Measurements from ENCODE around the gene CDIP1.

The CDIP1 gene

DNA sequence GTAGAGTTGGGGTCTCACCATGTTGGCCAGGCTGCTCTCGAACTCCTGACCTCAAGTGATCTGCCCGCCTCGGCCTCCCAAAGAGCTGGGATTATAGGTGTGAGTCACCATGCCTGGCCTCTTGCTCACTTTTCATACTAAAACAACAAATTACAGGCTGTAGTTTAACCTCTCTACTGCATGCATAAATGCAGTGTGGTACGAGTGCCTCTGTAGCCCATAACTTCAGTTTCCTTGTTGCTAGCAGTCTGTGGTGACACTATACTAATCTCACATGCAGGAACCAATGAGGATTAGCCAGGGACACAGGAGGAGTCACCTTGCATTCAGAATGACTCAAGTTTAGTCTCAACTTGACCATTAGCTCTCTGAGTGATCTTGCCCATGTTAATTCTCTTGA lies 42.3 kb downstream of the CDIP1 start:
- H3K9me3 ChIP-seq (ENCODE audit: control insufficient read depth in 5 of 5, low read length in 5 of 5), result no peaks in the 10 kb centered on the region
- no peak overlapping the region for H3K9ac ChIP-seq (ENCODE audit: low read length in 5 of 5)
- peaks cover 0 to 21% (median 19%) of the 10 kb centered on the region in 5 donors for H3K4me1 ChIP-seq (ENCODE audit: control insufficient read depth in 5 of 5, insufficient read depth in 5 of 5, low read length in 5 of 5)
- no peaks in the 10 kb centered on the region for H3K27me3 ChIP-seq (ENCODE audit: control insufficient read depth in 5 of 5, insufficient read depth in 4 of 5, low read length in 5 of 5)
- peaks cover 3 to 17% (median 7%) of the 10 kb centered on the region in 5 donors for H3K36me3 ChIP-seq (ENCODE audit: control insufficient read depth in 5 of 5, insufficient read depth in 5 of 5, low read length in 5 of 5)
- no peak overlapping the region for H3K27ac ChIP-seq (ENCODE audit: low read depth, low read length)
- no peak overlapping the region for H3K4me3 ChIP-seq (ENCODE audit: low read depth in 1 of 5, low read length in 5 of 5)

DNA sequence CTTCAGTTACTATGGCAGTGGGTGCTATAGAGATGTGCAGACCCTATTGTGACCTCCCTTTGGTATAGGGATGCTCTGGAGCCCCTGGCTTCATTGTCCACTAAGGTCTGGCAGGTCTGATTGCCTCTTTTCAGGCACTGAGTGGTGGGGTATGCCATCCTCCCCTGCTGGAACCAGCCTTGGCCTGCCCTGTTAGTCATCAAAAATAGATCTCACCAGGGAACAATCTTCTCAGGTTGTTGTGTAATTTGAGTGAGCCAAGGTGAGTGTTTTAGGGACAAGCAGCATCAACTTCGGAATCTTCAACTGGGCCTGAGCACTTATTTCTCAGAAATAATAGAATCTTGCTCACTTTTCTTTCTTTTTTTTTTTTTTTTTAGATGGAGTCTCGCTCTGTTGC lies 42.8 kb downstream of the CDIP1 start:
- no peak overlapping the region for H3K4me3 ChIP-seq (ENCODE audit: low read depth in 1 of 5, low read length in 5 of 5)
- H3K27me3 ChIP-seq (ENCODE audit: control insufficient read depth in 5 of 5, insufficient read depth in 4 of 5, low read length in 5 of 5), result no peaks in the 10 kb centered on the region
- H3K27ac ChIP-seq (ENCODE audit: low read depth, low read length), result no peak overlapping the region
- H3K9ac ChIP-seq (ENCODE audit: low read length in 5 of 5), result no peak overlapping the region
- no peaks in the 10 kb centered on the region for H3K9me3 ChIP-seq (ENCODE audit: control insufficient read depth in 5 of 5, low read length in 5 of 5)
- peaks cover 0 to 16% (median 14%) of the 10 kb centered on the region in 5 donors for H3K4me1 ChIP-seq (ENCODE audit: control insufficient read depth in 5 of 5, insufficient read depth in 5 of 5, low read length in 5 of 5)
- peaks cover 3 to 17% (median 7%) of the 10 kb centered on the region in 5 donors for H3K36me3 ChIP-seq (ENCODE audit: control insufficient read depth in 5 of 5, insufficient read depth in 5 of 5, low read length in 5 of 5)

DNA sequence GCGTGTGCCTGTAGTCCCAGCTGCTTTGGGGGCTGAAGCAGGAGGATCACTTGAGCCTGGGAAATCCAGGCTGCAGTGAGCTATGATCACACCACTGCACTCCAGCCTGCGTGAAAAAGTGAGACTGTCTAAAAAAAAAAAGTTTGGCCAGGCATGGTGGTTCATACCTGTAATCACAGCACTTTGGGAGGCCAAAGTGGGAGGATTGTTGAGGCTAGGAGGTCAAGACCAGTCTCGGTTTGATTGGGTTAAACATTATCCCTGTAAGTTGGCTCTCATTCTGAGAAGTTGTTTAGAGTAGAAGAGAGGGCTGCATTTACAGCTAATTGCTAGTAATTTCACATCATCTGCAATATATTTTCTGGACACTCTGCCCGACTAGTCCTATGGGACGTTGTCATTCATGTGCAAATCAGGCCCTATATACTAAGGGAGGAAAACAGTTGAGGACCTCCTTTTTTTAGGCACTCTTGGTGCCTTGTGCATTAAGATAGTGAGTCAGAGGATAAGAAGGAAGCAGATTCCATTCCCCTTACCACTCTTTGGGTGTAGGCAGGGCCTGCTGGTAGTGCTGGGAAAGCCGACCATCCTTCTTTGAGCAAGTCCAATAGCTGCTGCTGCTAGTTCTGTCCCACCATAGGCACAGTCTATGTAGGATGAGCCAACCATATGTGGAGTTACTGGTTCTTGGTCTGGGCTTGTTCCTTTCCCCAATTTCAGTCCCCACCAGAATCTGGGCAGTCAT lies 43.7 kb downstream of the CDIP1 start:
- H3K27me3 ChIP-seq (ENCODE audit: control insufficient read depth in 5 of 5, insufficient read depth in 4 of 5, low read length in 5 of 5), result no peaks in the 10 kb centered on the region
- H3K9ac ChIP-seq (ENCODE audit: low read length in 5 of 5), result no peak overlapping the region
- H3K36me3 ChIP-seq (ENCODE audit: control insufficient read depth in 5 of 5, insufficient read depth in 5 of 5, low read length in 5 of 5), result peaks cover 3 to 17% (median 7%) of the 10 kb centered on the region in 5 donors
- H3K9me3 ChIP-seq (ENCODE audit: control insufficient read depth in 5 of 5, low read length in 5 of 5), result no peaks in the 10 kb centered on the region
- no peak overlapping the region for H3K4me3 ChIP-seq (ENCODE audit: low read depth in 1 of 5, low read length in 5 of 5)
- H3K27ac ChIP-seq (ENCODE audit: low read depth, low read length), result no peak overlapping the region
- peaks cover 0 to 10% (median 7%) of the 10 kb centered on the region in 5 donors for H3K4me1 ChIP-seq (ENCODE audit: control insufficient read depth in 5 of 5, insufficient read depth in 5 of 5, low read length in 5 of 5)

DNA sequence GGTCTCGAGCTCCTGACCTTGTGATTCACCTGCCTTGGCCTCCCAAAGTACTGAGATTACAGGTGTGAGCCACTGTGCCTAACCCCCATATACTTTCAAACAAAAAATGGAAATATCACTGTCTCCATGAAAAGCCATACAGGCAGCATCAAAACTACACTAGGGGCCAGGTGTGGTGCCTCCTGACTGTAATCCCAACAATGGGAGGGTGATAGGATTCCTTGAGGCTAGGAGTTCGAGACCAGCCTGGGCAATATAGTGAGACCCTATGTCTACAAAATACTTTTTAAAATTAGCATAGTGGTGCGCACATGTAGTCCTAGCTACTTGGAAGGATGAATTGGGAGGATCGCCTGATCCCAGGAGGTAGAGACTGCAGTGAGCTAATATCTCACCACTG lies 46.7 kb downstream of the CDIP1 start:
- Histone ChIP-seq H3K27me3 (ENCODE audit: control insufficient read depth in 5 of 5, insufficient read depth in 4 of 5, low read length in 5 of 5) (no peaks in the 10 kb centered on the region), H3K4me3 (ENCODE audit: low read depth in 1 of 5, low read length in 5 of 5) (no peak overlapping the region), H3K4me1 (ENCODE audit: control insufficient read depth in 5 of 5, insufficient read depth in 5 of 5, low read length in 5 of 5) (peaks cover 0 to 14% (median 7%) of the 10 kb centered on the region in 5 donors), H3K9ac (ENCODE audit: low read length in 5 of 5) (no peak overlapping the region), H3K36me3 (ENCODE audit: control insufficient read depth in 5 of 5, insufficient read depth in 5 of 5, low read length in 5 of 5) (peaks cover 3 to 23% (median 9%) of the 10 kb centered on the region in 5 donors), H3K9me3 (ENCODE audit: control insufficient read depth in 5 of 5, low read length in 5 of 5) (no peaks in the 10 kb centered on the region), H3K27ac (ENCODE audit: low read depth, low read length) (no peak overlapping the region)

DNA sequence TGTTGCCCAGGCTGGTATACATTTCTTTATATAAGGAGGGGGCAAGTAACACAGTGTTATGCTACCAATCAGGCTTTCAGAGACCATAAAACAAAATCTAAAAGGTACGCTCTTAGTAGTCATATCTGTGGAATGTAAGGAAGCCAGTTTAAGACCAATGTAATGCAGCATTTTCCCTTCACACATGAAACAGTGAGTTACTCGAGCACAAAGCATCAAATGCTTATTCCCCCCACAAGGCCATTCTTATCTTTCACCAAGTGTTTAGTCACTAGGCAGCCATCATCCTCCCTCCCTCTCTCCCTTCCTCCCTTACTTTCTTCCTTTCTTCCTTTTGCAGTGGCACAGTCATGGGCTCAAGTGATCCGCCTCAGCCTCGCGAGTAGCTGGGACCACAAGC lies 49.5 kb downstream of the CDIP1 start:
- no peaks in the 10 kb centered on the region for H3K27me3 ChIP-seq (ENCODE audit: control insufficient read depth in 5 of 5, insufficient read depth in 4 of 5, low read length in 5 of 5)
- no peak overlapping the region for H3K27ac ChIP-seq (ENCODE audit: low read depth, low read length)
- peaks cover 3 to 27% (median 11%) of the 10 kb centered on the region in 5 donors for H3K36me3 ChIP-seq (ENCODE audit: control insufficient read depth in 5 of 5, insufficient read depth in 5 of 5, low read length in 5 of 5)
- peaks cover 2 to 26% (median 16%) of the 10 kb centered on the region in 5 donors for H3K4me1 ChIP-seq (ENCODE audit: control insufficient read depth in 5 of 5, insufficient read depth in 5 of 5, low read length in 5 of 5)
- H3K4me3 ChIP-seq (ENCODE audit: low read depth in 1 of 5, low read length in 5 of 5), result no peak overlapping the region
- H3K9ac ChIP-seq (ENCODE audit: low read length in 5 of 5), result no peak overlapping the region
- H3K9me3 ChIP-seq (ENCODE audit: control insufficient read depth in 5 of 5, low read length in 5 of 5), result no peaks in the 10 kb centered on the region

DNA sequence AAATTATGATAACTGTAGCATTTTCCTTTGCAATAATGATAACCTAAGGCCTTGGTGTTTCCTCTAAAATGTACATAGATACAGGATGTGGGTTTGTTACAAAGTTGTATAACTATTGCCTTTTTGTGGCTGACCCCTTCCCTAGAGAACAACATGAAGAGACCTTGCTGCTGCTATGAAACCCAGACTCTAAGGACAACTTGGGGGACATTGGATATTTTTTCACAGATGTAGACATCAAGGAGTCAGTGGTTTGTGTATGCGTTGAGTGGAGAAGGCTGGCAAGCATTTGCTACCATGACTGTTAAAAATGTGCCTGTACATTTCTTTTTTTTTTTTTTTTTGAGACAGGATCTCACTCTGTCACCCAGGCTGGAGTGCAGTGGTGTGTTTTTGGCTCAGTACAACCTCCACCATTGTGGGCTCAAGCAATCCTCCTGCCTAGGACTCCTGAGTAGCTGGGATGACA lies 50.0 kb downstream of the CDIP1 start:
- Histone ChIP-seq H3K4me1 (ENCODE audit: control insufficient read depth in 5 of 5, insufficient read depth in 5 of 5, low read length in 5 of 5) (peaks cover 2 to 26% (median 16%) of the 10 kb centered on the region in 5 donors), H3K4me3 (ENCODE audit: low read depth in 1 of 5, low read length in 5 of 5) (no peak overlapping the region), H3K27ac (ENCODE audit: low read depth, low read length) (no peak overlapping the region), H3K27me3 (ENCODE audit: control insufficient read depth in 5 of 5, insufficient read depth in 4 of 5, low read length in 5 of 5) (no peaks in the 10 kb centered on the region), H3K36me3 (ENCODE audit: control insufficient read depth in 5 of 5, insufficient read depth in 5 of 5, low read length in 5 of 5) (peaks cover 3 to 26% (median 11%) of the 10 kb centered on the region in 5 donors), H3K9ac (ENCODE audit: low read length in 5 of 5) (peak overlapping the region in 1 of 5 donors; percentile 21), H3K9me3 (ENCODE audit: control insufficient read depth in 5 of 5, low read length in 5 of 5) (no peaks in the 10 kb centered on the region)

DNA sequence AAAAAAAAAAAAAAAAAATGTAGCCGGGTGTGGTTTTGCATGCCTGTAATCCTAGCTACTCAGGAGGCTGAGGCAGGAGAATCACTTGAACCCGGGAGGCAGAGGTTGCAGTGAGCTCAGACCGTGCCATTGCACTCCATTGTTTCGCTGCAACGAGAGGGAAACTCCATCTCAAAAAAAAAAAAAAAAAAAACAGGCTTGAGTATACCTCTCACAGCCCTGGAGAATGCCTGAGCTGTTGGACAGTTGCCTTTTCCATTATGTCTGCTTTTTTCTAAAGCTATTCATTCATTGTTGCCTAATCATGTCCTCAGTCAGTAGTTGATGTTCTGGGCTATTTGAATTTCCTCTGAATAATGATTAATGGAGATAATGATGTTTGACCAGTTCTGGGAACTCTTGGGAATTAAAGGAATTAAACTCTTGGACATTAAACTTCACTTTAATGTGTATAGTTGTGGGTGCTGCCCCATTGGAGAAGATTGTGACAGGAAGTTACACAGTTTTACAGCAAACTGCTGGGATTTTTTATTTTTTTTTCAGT lies 50.5 kb downstream of the CDIP1 start:
- Histone ChIP-seq H3K4me3 (ENCODE audit: low read depth in 1 of 5, low read length in 5 of 5) (no peak overlapping the region), H3K27ac (ENCODE audit: low read depth, low read length) (no peak overlapping the region), H3K9me3 (ENCODE audit: control insufficient read depth in 5 of 5, low read length in 5 of 5) (no peaks in the 10 kb centered on the region), H3K27me3 (ENCODE audit: control insufficient read depth in 5 of 5, insufficient read depth in 4 of 5, low read length in 5 of 5) (no peaks in the 10 kb centered on the region), H3K4me1 (ENCODE audit: control insufficient read depth in 5 of 5, insufficient read depth in 5 of 5, low read length in 5 of 5) (peaks cover 2 to 26% (median 16%) of the 10 kb centered on the region in 5 donors), H3K36me3 (ENCODE audit: control insufficient read depth in 5 of 5, insufficient read depth in 5 of 5, low read length in 5 of 5) (peaks cover 3 to 22% (median 11%) of the 10 kb centered on the region in 5 donors), H3K9ac (ENCODE audit: low read length in 5 of 5) (peak overlapping the region in 1 of 5 donors; percentile 21)

DNA sequence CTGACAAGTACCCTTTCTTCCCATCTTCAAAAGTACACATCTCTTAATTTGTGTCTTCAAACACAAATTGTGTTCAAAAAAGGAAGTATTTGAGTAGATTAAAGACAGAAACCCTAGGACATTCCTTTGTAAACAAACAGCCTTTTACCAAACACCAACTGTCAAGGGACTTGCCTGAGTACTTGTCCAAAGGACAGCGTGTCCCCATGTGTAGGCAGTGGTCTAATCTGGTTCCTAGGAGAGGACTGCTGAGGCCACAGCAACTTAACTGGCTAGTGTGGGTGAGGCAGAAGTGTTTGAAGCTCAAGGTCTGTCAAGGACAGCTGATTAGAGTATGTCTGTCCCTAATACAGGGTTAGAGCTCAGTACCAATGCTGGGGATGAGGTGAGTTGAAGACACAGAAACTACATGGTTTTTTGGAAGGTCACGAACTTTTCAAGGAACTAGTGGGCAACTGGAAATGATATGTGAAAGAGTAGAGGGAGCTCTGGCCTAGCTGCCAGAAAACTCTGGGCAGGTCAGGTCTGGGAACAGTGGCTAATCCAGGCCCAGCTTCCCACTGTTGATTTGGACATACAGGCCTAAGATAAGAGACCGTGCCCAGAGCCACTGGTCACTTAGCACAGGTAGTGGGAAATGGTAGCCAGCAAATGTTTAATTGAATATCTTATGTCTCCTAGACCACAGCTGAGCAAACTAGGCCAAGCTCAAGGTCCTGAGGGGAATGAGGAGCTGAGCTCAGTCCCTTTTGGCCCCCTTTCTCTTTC lies 52.3 kb downstream of the CDIP1 start:
- Histone ChIP-seq H3K9ac (ENCODE audit: low read length in 5 of 5) (peak overlapping the region in 2 of 5 donors; percentile 48 to 64), H3K36me3 (ENCODE audit: control insufficient read depth in 5 of 5, insufficient read depth in 5 of 5, low read length in 5 of 5) (peaks cover 3 to 22% (median 11%) of the 10 kb centered on the region in 5 donors), H3K4me1 (ENCODE audit: control insufficient read depth in 5 of 5, insufficient read depth in 5 of 5, low read length in 5 of 5) (peaks cover 2 to 26% (median 16%) of the 10 kb centered on the region in 5 donors)

DNA sequence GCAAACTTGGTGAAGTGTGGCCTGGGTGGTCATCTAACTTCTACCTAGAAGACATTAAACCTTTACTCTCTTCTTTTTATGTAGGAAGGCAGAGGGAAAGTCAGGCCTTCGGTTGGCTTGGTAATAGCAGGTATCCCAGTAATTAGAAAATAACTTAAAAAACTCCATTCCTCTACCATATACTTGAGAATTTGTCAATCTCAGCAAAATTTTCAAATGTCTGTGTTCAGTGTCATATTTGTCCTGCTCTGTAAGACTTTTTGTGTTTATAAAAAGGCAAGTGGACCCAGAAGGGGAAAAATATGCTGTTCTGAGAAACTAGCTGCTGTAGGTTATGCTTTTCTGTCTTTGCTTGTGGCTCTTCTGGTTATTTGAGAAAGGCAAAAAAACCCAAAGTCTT lies 56.6 kb downstream of the CDIP1 start:
- H3K27me3 ChIP-seq (ENCODE audit: control insufficient read depth in 5 of 5, insufficient read depth in 4 of 5, low read length in 5 of 5), result no peaks in the 10 kb centered on the region
- H3K9me3 ChIP-seq (ENCODE audit: control insufficient read depth in 5 of 5, low read length in 5 of 5), result no peaks in the 10 kb centered on the region
- no peak overlapping the region for H3K4me3 ChIP-seq (ENCODE audit: low read depth in 1 of 5, low read length in 5 of 5)
- H3K36me3 ChIP-seq (ENCODE audit: control insufficient read depth in 5 of 5, insufficient read depth in 5 of 5, low read length in 5 of 5), result peaks cover 3 to 9% (median 5%) of the 10 kb centered on the region in 5 donors
- peak overlapping the region in 1 of 5 donors; percentile 25 for H3K9ac ChIP-seq (ENCODE audit: low read length in 5 of 5)
- no peak overlapping the region for H3K27ac ChIP-seq (ENCODE audit: low read depth, low read length)
- peaks cover 2 to 23% (median 18%) of the 10 kb centered on the region in 5 donors for H3K4me1 ChIP-seq (ENCODE audit: control insufficient read depth in 5 of 5, insufficient read depth in 5 of 5, low read length in 5 of 5)

More for the DNA sequence above, 52.3 kb downstream of the CDIP1 start:
- Histone ChIP-seq H3K9me3 (ENCODE audit: control insufficient read depth in 5 of 5, low read length in 5 of 5) (no peaks in the 10 kb centered on the region), H3K4me3 (ENCODE audit: low read depth in 1 of 5, low read length in 5 of 5) (no peak overlapping the region), H3K27ac (ENCODE audit: low read depth, low read length) (no peak overlapping the region), H3K27me3 (ENCODE audit: control insufficient read depth in 5 of 5, insufficient read depth in 4 of 5, low read length in 5 of 5) (no peaks in the 10 kb centered on the region)
